Esophagus muscularis mucosa (tissue), 4 donors: ENCODE measurements around the gene MRPS31.

Experiments used
- CTCF ChIP-seq, 3 experiments: fragments of 200-600 bp in 2 of 3; fragments of 450-650 bp in 1 of 3; sonication (generic) in 2 of 3; IDR thresholded peaks; one replicate each; pipeline ENCODE4 v1.5.1; 2017 to 2019; ENCODE audit warnings: antibody characterized with exemption in 3 of 3, mild to moderate bottlenecking in 2 of 3, moderate library complexity in 1 of 3
- EP300 ChIP-seq: sonication (generic); formaldehyde crosslinking; IDR thresholded peaks from one replicate; pipeline ENCODE4 v1.6.1; 2017; ENCODE audit warnings: antibody characterized with exemption
- POLR2A ChIP-seq: fragments of 450-650 bp; IDR thresholded peaks from one replicate; pipeline ENCODE4 v1.6.1; 2017; ENCODE audit warnings: antibody characterized with exemption, moderate library complexity, mild to moderate bottlenecking, low read depth
- POLR2AphosphoS5 ChIP-seq, 2 donors: sonication (generic); formaldehyde crosslinking; IDR thresholded peaks; one replicate each; pipeline ENCODE4 v1.6.1; 2017; ENCODE audit warnings: antibody characterized with exemption in 2 of 2

DNA sequence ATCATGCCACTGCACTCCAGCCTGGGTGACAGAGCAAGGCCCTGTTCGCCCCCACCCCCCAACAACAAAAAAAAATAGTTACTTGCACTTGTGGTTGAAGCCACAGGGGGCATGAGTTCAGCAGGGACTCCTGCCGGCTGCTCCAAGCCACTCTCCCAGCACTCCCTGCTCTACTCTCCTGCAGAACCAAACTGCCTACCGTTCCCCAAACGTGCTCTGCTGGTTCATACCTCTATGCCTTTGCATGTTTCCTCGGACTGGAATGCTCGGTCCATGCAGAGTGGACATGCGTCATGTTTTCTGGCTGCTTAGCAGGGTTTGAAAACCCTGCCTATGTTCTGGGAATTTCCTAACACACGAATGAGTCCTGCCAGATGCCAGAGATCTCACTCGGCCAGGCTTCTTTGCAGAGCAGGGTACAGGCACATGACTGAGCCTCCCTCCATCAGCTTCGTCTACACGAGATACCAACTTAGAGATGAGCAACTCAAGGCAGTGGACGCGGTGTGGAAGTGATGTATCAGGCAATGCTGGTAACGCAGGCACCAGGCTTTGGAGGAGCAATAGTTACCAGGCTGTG is 9.9 kb upstream of the MRPS31 start:
- TF ChIP-seq CTCF (IDR thresholded peaks at IDR 0.05) (no peak), POLR2A (no peak), POLR2AphosphoS5 (IDR thresholded peaks at IDR 0.05) (no peak), EP300 (no peak)
